Measurements from ENCODE around the gene P2RX6.
A peak's percentile ranks its signal among the peaks of the same experiment; 100 is the strongest.
"Not testable (repeated sequence)": the region's sequence is repeated elsewhere in the genome, so short reads cannot be mapped to it uniquely, and the experiment has no call there.

The P2RX6 gene

DNA sequence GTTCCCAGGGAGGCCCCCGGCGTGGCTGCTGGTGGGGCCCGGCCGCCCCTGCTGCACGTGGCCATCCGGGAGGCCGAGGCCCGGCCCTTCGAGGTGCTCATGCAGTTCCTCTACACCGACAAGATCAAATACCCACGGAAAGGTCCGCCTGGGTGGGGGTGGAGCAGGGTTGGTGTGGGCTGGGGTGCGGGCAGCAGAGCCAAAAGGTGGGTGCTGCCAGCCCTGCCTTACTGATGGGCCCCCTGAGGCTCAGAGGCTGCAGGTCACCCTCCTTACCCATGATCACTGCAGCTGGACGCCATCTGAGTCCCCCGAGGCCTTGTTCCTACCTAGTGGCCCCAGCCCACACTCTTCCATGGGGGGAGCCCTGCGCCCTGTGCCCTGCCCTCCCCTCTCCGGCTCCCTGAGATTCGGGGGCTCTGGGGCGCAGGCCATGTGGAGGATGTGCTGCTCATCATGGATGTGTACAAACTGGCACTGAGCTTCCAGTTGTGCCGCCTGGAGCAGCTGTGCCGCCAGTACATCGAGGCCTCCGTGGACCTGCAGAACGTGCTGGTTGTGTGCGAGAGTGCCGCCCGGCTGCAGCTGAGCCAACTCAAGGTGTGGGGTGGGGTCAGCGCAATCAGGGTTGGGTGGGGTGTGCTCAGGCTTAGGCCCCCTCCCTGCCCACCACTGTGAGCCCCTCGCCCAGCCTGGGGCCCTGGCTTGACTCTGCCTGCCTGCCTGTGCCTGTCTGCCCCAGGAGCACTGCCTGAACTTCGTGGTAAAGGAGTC, 20.6 kb upstream of the P2RX6 start:
- DNase-seq (ENCODE audit: low read depth in 2 of 2) = no peak

DNA sequence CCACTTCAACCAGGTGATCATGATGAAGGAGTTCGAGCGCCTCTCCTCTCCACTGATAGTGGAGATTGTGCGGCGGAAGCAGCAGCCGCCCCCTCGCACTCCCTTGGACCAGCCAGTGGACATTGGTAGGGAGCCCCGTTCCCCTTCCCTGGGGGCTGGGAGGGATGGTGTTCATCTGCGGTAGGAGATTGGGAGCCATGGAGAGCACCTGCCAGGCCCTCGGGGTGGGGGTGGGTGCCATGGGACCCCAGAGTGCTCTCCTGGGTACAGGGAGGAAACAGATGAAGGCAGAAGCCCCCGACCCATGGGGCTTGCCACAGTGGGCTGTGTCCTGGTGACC, 20.1 kb upstream of the P2RX6 start:
- DNase-seq (ENCODE audit: low read depth in 2 of 2) = no peak

DNA sequence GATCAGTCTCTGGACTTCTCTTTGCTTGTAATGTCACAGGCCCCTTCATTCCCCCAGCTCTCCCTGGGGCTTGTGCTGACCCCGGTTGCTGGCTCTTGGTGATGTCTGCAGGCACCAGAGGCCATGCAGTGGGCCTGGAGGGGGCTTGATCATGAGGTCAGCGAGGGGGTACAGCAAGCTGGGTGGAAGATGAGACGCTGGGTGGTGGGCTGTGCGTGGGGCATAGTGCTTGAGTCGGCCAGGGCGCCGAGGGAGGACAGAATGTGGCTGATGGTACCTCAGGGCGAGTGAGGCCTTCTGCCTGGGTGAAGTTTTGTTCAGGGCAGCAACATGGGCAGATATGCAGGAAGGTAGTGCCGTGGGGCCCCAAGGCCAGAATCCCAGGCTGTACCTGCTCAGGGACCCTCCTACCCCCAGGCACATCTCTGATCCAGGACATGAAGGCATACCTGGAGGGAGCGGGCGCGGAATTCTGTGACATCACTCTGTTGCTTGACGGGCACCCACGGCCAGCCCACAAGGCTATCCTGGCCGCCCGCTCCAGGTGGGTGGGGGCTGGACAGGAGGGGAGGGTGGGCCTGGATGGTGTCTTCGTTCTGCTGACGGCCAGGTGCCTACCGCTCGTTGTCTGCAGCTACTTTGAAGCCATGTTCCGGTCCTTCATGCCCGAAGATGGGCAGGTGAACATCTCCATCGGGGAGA, 19.5 kb upstream of the P2RX6 start:
- DNase-seq (ENCODE audit: low read depth in 2 of 2) = no peak

DNA sequence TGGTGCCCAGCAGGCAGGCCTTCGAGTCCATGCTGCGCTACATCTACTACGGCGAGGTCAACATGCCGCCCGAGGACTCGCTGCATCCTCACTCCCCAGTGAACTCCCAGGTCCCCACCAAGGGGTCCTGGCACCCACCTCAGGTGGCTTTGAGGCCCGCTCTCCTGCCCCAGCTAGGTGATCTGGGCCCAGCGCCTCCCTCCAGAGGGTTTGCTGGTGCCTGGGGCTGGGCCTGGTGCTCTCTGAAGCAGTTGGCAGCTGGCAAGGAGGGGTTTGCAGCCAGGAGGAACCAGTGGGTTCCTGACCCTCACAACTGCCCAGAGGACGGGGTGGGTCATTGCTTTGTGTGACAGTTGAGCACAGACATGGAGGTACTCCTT, 18.9 kb upstream of the P2RX6 start:
- no peak for DNase-seq (ENCODE audit: low read depth in 2 of 2)

DNA sequence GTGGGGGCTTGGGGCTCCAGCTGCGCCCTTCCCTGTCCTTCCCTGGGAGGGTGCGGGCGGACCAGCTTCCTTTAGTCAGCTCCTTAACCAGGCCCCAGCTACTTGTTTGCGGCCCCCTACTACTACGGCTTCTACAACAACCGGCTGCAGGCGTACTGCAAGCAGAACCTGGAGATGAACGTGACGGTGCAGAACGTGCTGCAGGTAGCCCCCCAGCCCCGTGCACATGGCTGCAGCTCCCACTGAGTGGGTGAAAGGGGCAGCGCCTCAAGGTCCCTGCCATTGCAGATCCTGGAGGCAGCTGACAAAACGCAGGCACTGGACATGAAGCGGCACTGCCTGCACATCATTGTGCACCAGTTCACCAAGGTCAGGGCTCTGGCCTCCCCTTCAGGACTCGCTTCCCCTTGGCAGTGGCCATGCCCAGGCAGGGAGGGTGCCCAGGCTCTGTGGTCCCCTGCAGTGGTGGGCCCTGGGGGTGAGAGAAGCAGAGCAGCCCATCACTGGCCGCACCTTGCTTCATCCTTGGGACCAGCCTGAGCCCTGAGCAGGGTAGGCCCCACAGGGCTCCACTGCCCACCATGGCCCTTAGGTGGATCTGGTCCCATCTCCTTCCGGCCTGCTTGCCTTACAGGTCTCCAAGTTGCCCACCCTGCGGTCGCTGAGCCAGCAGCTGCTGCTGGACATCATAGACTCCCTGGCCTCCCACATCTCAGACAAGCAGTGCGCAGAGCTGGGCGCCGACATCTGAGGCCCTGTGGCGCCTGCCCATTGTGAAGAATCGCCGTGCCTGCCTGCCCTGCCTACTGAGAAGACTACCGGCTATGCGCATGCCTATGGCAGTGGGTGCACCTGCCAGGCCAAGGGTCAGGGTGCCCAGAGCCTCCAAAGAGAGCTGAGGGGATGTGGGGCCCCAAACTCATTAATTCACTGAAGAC, 18.1 kb upstream of the P2RX6 start:
- DNase-seq (ENCODE audit: low read depth in 2 of 2) = no peak

DNA sequence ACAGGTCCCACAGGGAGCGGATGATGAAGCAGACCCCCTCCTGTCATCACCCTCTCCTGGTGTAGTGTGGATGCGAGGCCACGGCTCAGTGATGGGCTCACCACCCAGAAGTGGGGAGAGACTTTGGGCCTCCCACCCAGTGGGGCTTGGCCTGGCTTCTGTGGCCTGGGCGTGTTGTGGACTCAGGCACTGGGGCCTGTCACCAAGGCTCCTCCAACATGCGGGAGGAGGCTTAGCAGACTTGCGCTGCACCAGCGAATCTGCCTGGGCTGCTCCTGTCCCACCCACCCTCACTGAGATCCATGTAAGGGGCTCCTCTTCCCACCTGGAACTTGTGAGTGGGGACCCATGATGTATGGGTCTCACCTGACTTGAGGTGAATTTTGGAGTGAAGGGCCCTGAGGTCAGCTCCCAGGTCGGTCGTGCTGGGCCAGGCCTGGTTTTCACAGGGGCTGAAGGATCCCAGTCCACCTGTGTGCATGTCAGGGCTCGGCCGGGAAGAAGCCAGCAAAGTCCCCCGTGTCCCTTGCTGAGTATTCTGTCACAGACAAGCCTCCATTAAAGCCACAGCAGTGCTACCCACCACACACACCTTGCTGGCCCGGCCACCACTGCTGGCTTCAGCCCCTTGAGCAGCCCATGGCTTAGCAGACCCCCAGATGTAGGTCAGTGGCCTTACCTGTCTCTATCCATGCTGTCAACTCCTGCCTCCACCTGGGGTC, 17.3 kb upstream of the P2RX6 start:
- DNase-seq (ENCODE audit: low read depth in 2 of 2) = no peak

DNA sequence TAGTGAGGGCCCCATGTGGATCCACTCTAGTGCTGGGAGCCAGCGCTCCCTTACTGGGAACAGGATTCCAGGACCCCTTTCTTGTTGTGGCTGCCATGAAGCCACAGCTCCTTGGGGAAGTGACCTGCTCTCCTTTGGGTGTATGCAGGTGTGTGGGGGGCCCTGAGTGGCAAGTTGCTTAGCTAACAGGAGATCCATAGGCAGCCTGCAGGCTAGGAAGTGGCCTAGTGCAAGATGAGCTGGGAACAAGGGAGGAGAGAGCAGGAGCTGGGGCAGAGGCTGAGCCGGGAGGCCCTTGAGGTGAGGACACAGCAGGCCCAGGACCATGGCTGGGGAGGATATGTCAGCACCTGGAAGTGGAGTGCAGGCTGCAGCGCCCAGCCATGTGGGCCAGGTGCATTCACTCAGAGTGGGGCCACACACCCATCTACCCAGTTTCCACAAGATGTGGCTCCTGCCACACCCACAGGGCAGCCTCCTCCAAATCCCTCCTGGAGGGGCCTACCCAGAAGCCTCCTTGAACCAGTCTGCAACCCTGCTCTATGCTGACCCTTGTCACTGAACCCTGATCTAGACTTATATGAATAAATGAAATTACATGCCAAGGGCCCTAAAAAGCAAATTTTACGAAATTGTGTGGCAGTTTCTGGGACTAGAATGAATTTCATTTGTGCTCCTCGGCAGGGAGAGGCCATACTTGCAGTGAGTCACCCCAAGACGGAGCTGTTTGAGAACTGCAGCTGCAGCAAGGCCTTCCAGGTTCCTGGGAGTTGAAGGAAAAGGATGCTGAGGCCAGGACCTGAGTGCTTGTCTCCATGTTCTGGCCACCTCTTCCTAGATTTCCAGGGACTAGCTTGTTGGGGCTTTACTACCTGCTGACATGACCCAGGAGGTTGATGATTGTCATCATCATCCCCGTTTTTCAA, 16.3 kb upstream of the P2RX6 start:
- DNase-seq (ENCODE audit: low read depth in 2 of 2) = no peak

DNA sequence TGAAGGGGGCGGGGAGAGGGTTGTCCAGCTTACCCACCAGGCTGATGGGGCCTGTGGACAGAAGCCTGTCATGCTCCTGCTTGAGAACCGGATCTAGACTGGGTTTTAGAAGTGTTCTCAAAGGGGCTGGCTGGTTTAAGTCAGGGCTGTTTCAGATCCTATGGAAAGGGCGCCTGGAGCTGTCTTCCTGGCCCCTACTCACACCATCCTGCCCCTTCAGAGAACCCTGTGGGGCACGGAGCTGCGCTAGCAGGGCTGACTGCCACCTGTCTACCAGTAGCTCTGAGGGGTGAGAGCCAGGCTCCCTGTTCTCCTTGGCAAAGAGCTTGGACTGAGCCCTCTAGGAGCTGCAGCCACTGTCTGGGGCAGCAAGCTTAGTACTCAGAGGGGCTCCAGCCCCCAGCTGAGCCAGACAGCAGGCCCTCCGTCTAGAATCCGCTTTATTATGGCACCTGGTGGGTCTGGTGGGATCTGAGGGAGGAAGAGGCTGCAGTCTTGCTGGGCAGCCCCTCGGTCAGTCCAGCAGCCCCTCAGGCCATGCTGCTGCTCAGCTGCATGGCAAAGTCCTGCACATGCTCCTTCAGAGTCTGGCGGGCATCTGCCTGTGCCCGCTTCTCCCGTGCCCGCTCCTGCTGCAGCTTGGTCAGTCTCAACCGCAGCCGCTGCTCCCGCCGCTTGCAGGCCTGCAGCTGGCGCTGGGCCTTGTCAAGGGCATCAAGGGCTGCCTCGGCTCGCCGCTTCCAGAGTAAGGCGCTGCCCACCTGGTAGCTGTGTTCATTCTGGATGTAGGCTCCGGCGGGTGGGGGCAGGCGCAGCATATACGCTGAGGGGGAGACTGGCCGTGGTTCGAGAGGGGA, 15.4 kb upstream of the P2RX6 start:
- no peak for DNase-seq (ENCODE audit: low read depth in 2 of 2)

DNA sequence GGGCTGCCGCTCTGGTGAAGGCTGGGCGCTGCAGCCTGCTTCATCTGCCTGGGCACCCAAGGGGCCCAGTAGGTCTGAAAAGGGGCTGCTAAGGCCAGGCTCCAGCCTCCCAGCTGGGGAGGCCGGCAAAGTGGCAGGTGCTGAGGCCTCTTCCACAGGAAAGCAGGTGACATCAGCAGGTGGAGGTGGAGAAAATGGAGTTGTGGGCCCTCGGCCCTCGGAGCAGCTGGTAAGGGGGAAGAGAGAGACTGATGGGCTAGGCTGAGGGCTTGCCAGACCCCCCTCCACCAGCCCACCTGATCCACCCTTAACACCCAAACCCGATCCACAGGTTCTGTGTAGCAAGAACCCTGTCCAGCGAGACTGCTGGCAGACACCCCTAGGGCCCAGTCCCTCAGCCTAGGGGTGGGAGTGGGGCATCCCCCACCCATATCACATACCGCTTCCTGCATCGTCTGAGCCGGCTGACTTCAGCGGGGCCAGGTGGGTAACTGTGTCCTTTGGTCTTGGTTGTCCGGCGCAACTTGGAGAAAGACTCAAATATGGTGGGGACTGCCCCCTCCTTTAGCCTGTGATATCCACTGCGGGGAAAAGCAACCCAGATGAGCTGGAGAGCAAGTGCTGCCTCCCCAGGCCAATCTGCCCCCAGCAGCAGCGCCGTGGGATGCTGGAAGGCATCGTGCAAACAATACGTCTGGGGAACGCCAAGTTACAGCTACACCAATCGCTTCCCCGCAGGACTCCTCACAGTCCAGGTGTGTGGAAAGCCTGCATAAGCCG, 14.6 kb upstream of the P2RX6 start:
- DNase-seq (ENCODE audit: low read depth in 2 of 2) = no peak

DNA sequence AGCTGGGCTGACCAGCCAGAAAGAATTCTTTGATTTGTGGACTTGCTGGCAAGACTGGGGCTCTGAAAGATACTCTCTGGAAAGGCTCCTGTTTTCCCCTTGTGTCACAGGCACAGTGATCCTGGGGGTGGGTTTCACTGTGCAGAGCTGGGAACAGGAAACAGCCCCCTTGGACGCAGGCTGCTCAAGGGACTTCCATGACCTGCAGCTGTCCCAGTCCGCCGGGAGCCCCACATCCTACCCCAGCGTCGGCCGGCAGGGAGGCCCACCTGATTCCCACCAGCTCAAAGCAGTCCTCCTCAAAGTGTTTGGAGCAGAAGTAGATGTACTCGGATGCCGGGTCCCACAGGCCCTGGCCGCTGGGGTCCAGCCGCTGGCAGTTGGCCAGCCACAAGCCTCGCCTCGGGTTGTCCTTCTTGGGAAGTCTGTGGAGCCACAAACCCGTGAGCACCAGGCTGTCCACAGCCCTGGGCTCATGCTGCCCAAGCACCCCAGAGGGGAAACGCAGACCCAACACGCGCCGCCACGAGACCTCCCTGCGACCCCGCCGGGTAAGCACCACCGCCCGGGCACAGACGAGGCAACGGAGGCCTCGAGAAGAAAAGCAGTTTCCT, 13.9 kb upstream of the P2RX6 start:
- DNase-seq (ENCODE audit: low read depth in 2 of 2) = no peak

DNA sequence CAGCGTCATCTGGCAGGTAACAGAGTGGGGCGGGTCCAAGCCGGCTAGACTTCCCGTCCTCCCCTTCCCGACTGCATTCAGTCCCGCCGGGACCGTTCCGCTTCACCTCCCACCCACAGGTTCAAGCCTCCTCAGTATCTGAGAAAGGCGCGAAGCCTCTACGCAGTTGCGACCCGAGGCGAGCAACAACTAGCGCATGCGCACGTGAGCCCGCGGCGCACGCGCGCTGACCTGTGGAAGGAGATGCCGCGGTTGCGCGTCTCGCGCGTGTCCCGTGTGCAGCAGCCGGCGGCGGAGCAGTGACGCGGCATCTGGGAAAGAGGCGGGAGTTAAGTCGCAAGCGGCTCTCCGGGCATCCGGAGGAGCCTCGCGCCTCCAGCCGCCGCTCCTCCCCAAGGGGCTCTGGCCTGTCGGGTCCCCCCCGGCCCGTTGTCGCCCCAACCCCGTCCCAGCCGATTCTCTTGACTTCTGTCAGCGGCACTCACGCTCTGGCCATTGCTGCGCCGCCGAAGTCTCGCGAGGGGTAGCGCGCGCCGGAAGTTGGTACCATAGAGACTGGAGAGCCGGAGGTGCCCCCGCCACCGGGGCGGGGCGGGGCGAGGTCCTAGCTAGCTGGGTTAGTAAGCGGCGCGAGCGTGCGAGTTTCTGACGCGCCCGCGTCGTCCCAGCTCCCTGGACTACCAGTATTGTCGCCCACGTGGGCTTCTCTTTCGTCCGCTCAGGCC, 13.2 kb upstream of the P2RX6 start, which contains the start of gene THAP7:
Gene THAP7, minus strand, starts transcription at position 518 of the 725 bp plus-strand sequence. Its CDS starts 207 bp downstream, at position 311.
- DNase-seq (ENCODE audit: low read depth in 2 of 2) = peak; percentile 95

DNA sequence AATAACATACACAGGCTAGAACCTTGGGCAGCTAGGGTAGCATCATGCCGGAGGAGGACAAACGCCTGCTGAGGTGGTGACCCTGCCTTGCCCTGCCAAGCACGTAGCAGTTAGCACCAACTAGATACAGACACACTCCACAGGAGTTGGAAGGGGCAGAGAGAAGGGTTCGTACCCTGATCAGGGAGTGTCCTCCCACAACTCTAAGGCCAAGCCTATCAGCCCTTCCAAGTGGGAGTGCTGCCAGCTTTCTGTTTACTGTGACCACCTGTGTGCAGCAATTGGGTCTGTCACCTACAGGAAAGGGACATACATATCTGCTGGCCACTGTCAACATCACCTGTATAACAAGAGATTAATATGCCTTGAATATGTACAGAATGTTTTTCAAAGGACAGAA, 11.2 kb upstream of the P2RX6 start:
- DNase-seq (ENCODE audit: low read depth in 2 of 2) = no peak

DNA sequence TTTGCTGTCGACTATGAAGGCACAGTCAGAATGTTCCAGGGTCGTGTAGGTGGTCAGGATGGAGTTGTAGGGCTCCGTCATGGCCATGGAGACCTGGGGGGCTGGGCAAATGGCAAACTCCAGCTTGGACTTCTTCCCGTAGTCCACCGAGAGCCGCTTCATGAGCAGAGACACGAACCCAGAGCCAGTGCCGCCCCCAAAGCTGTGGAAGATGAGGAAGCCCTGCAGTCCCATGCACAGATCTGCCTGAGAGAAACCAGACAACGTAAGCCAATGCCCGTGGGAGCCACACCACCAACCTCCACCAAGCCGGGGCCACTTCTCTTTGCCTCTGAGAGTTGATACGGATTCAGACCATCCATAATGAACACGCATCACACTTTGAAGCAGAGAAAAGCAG, 5.8 kb upstream of the P2RX6 start:
- DNase-seq (ENCODE audit: low read depth in 2 of 2) = not testable (repeated sequence)

DNA sequence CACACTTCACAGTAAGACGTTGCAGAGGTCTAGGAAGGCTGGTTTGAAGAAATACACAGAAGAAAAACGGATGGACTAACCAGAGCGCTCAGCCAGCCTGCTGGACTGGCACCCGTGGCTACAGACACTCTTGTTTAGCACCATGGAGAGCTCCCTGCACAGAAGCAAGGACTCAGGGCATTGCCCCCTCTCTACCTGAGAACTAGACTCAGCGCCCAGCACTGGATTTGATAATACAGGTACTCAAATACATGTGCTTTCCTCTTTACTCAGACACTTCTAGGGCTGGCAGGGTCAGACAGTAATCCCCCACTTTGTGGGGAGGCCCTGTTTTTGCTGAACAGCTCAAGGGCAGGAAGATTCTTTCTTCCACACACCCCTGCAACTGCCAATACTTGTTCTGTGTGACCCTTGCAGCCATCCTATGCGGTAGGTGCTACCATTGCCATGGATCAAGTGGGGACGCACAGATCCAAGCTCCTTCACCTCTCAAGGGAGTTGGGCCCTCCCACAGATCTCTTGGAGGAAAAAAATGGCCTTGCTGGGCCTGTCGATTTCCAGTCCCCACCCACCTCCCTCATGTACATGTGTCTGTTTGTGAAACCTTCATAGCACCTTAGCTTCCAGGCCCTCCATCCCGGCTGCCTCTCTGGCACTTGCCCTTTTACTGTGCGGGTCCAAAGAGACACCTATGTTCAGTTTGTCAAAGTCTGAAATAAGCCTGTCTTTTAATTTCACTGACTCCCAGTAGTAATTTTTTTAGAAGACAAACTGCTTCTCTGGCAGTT, 5.1 kb upstream of the P2RX6 start:
- no peak for DNase-seq (ENCODE audit: low read depth in 2 of 2)

DNA sequence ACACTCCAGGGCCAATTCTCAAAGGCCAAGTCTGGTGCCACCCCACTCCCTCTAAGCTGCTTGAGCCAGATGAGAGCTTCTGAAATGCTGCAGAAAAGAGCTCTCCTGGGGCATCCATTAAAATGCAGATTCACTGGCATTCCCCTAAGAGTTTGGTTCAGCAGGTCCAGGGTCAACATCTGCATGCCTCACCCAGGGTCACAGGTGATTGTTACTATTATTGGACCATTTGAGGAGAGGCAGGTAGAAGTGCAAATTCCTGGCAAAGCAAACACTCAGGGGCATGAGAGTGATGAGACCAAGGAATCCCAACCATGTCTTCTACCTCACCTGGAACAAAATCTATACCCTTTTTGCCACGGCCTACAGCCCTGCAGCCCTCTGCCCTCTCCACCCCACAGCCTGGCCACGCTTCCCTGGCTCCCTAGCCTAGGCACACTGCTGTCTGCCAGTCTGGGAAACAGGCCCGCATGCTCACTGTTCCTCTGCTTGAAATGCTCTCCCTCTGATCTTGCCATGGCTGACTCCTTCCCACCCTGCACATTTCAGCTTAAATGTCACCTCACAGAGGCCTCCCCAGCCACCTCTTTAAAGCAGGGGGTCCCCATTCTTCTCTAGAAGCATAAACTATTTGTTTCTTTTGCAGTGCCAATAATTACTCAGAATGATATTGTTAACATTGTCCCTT, 4.4 kb upstream of the P2RX6 start:
- DNase-seq (ENCODE audit: low read depth in 2 of 2) = no peak

Data from stimulated activated CD4-positive, alpha-beta T cell treated with anti-CD3 and anti-CD28 coated beads, Interleukin-15, amount 100 ng/mL, for 48 hours (primary cell).